HEK293 (cell line): ENCODE results near the gene ANKRD23.

Experiments
- CTCF ChIA-PET: fragments of 350-600 bp; formaldehyde crosslinking; extraction: SDS; loops from one replicate; lab custom pipeline; 2021; ENCODE audit warnings: antibody characterized with exemption; lab: Yijun Ruan, JAX
- POLR2A ChIA-PET: fragments of 300-600 bp; formaldehyde crosslinking; extraction: SDS; loops from one replicate; lab custom pipeline; 2020; ENCODE audit warnings: antibody characterized with exemption, inconsistent platforms; lab: Yijun Ruan, JAX
- H3K27ac ChIP-seq: fragments of 200-500 bp; sonication (Bioruptor generic); 2 replicates; pipeline ENCODE4 v1.5.1; 2014; ENCODE audit warnings: low read depth, low read length, control low read depth, inconsistent platforms; ENCODE audit errors: extremely low read depth
- H3K36me3 ChIP-seq, 2 experiments: fragments of 200-500 bp in 1 of 2; sonication (Bioruptor generic) in 1 of 2; 1 replicate in 1 of 2; 2 replicates in 1 of 2; pipeline ENCODE4 v1.5.1; 2014 to 2017; ENCODE audit warnings: inconsistent platforms in 2 of 2, low read length in 2 of 2; ENCODE audit not compliant: control insufficient read depth in 2 of 2, insufficient read depth in 1 of 2
- H3K4me1 ChIP-seq: fragments of 200-500 bp; sonication (Bioruptor generic); 2 replicates; pipeline ENCODE4 v1.5.1; 2014; ENCODE audit warnings: mild to moderate bottlenecking, low read length, inconsistent platforms; ENCODE audit not compliant: control insufficient read depth, insufficient read depth
- H3K4me3 ChIP-seq: 2 replicates; pipeline ENCODE4 v1.5.1; 2011; ENCODE audit warnings: low read depth, mild to moderate bottlenecking, control low read depth, low read length, moderate library complexity
- H3K9me3 ChIP-seq: fragments of 200-500 bp; sonication (Bioruptor generic); 2 replicates; pipeline ENCODE4 v1.5.1; 2014; ENCODE audit warnings: low read depth, low read length, inconsistent platforms; ENCODE audit not compliant: control insufficient read depth, insufficient read depth
- IKZF3 ChIP-seq: fragments of 450-650 bp; IDR thresholded peaks from 2 replicates; pipeline ENCODE4 v1.5.0; 2018; ENCODE audit warnings: missing biosample characterization, mild to moderate bottlenecking, missing genetic modification characterization, moderate library complexity
- KLF1 ChIP-seq: fragments of 450-650 bp; formaldehyde crosslinking; IDR thresholded peaks from 2 replicates; pipeline ENCODE4 v1.5.1; 2016; ENCODE audit warnings: missing biosample characterization, missing genetic modification characterization
- SETDB1 ChIP-seq: IDR thresholded peaks from one replicate; pipeline ENCODE4 v1.6.1; 2017; ENCODE audit warnings: mild to moderate bottlenecking, low read length, moderate library complexity, mixed read lengths; ENCODE audit not compliant: insufficient read length
- SP2 ChIP-seq: fragments of 450-650 bp; formaldehyde crosslinking; IDR thresholded peaks from 2 replicates; pipeline ENCODE4 v1.5.1; 2016; ENCODE audit warnings: missing biosample characterization, missing genetic modification characterization
- SP3 ChIP-seq: fragments of 450-650 bp; formaldehyde crosslinking; IDR thresholded peaks from 2 replicates; pipeline ENCODE4 v1.5.1; 2016; ENCODE audit warnings: missing biosample characterization, missing genetic modification characterization
- WT1 ChIP-seq: fragments of 450-650 bp; formaldehyde crosslinking; IDR thresholded peaks from 2 replicates; pipeline ENCODE4 v1.5.1; 2016; ENCODE audit warnings: missing biosample characterization, missing genetic modification characterization
- ZBTB8A ChIP-seq: fragments of 450-650 bp; formaldehyde crosslinking; IDR thresholded peaks from 2 replicates; pipeline ENCODE4 v1.5.1; 2016; ENCODE audit warnings: missing biosample characterization, missing genetic modification characterization
- ZEB2 ChIP-seq: fragments of 450-650 bp; formaldehyde crosslinking; IDR thresholded peaks from 2 replicates; pipeline ENCODE4 v1.5.1; 2016; ENCODE audit warnings: missing biosample characterization, missing genetic modification characterization
- ZFP37 ChIP-seq: fragments of 450-650 bp; formaldehyde crosslinking; IDR thresholded peaks from 2 replicates; pipeline ENCODE4 v1.5.1; 2016; ENCODE audit warnings: missing biosample characterization, missing genetic modification characterization
- ZFP69B ChIP-seq: fragments of 450-650 bp; formaldehyde crosslinking; IDR thresholded peaks from 2 replicates; pipeline ENCODE4 v1.5.1; 2016; ENCODE audit warnings: missing biosample characterization, missing genetic modification characterization
- ZIC2 ChIP-seq: fragments of 450-650 bp; formaldehyde crosslinking; IDR thresholded peaks from 2 replicates; pipeline ENCODE4 v1.5.1; 2016; ENCODE audit warnings: missing biosample characterization, missing genetic modification characterization
- ZNF169 ChIP-seq: fragments of 450-650 bp; formaldehyde crosslinking; IDR thresholded peaks from 2 replicates; pipeline ENCODE4 v1.5.1; 2016; ENCODE audit warnings: missing biosample characterization, missing genetic modification characterization
- ZNF221 ChIP-seq: fragments of 450-650 bp; formaldehyde crosslinking; IDR thresholded peaks from 2 replicates; pipeline ENCODE4 v1.5.1; 2017; ENCODE audit warnings: missing biosample characterization, missing genetic modification characterization, borderline replicate concordance
- ZNF223 ChIP-seq: fragments of 450-650 bp; formaldehyde crosslinking; IDR thresholded peaks from 2 replicates; pipeline ENCODE4 v1.5.1; 2016; ENCODE audit warnings: missing biosample characterization, missing genetic modification characterization
- ZNF266 ChIP-seq: fragments of 450-650 bp; formaldehyde crosslinking; IDR thresholded peaks from 2 replicates; pipeline ENCODE4 v1.5.1; 2016; ENCODE audit warnings: missing biosample characterization, missing genetic modification characterization, low read depth
- ZNF391 ChIP-seq: fragments of 450-650 bp; formaldehyde crosslinking; IDR thresholded peaks from 2 replicates; pipeline ENCODE4 v1.5.1; 2016; ENCODE audit warnings: low read depth, missing biosample characterization, missing genetic modification characterization, borderline replicate concordance
- ZNF394 ChIP-seq: fragments of 450-650 bp; formaldehyde crosslinking; IDR thresholded peaks from 2 replicates; pipeline ENCODE4 v1.5.1; 2016; ENCODE audit warnings: missing biosample characterization, missing genetic modification characterization, mild to moderate bottlenecking, moderate library complexity, borderline replicate concordance
- ZNF501 ChIP-seq: fragments of 450-650 bp; formaldehyde crosslinking; IDR thresholded peaks from 2 replicates; pipeline ENCODE4 v1.5.1; 2016; ENCODE audit warnings: missing biosample characterization, missing genetic modification characterization
- ZNF548 ChIP-seq: fragments of 450-650 bp; formaldehyde crosslinking; IDR thresholded peaks from 2 replicates; pipeline ENCODE4 v1.5.1; 2016; ENCODE audit warnings: missing biosample characterization, missing genetic modification characterization
- ZNF792 ChIP-seq: fragments of 450-650 bp; formaldehyde crosslinking; IDR thresholded peaks from 2 replicates; pipeline ENCODE4 v1.5.1; 2016; ENCODE audit warnings: missing biosample characterization, missing genetic modification characterization
- ZNF830 ChIP-seq: fragments of 450-650 bp; IDR thresholded peaks from 2 replicates; pipeline ENCODE4 v1.5.0; 2018; ENCODE audit warnings: missing biosample characterization, missing genetic modification characterization, low read depth, mild to moderate bottlenecking, moderate library complexity
- ZXDB ChIP-seq: fragments of 450-650 bp; formaldehyde crosslinking; IDR thresholded peaks from 2 replicates; pipeline ENCODE4 v1.5.1; 2016; ENCODE audit warnings: missing biosample characterization, missing genetic modification characterization
- TF ChIP-seq, protein P1 (sequence below): fragments of 450-650 bp; formaldehyde crosslinking; IDR thresholded peaks from 2 replicates; pipeline ENCODE4; 2016; ENCODE audit warnings: missing biosample characterization, missing genetic modification characterization
- TF ChIP-seq, protein P2 (sequence below): IDR thresholded peaks from 2 replicates; pipeline ENCODE4 v1.6.1; 2011; ENCODE audit warnings: mild to moderate bottlenecking, low read depth, low read length, borderline replicate concordance
- TF ChIP-seq, protein P3 (sequence below): fragments of 450-650 bp; IDR thresholded peaks from 2 replicates; pipeline ENCODE4 v1.5.1; 2018; ENCODE audit warnings: missing biosample characterization, mild to moderate bottlenecking, missing genetic modification characterization
- TF ChIP-seq, protein P4 (sequence below): fragments of 450-650 bp; formaldehyde crosslinking; IDR thresholded peaks from 2 replicates; pipeline ENCODE4 v1.5.1; 2016; ENCODE audit warnings: missing biosample characterization, missing genetic modification characterization
- TF ChIP-seq, protein P5 (sequence below): fragments of 450-650 bp; formaldehyde crosslinking; IDR thresholded peaks from 2 replicates; pipeline ENCODE4 v1.5.1; 2016; ENCODE audit warnings: missing biosample characterization, missing genetic modification characterization
- TF ChIP-seq, protein P6 (sequence below): fragments of 450-650 bp; formaldehyde crosslinking; IDR thresholded peaks from 2 replicates; pipeline ENCODE4 v1.5.1; 2016; ENCODE audit warnings: missing biosample characterization, missing genetic modification characterization
- TF ChIP-seq, protein P7 (sequence below): fragments of 450-650 bp; formaldehyde crosslinking; IDR thresholded peaks from 2 replicates; pipeline ENCODE4 v1.5.1; 2016; ENCODE audit warnings: missing biosample characterization, missing genetic modification characterization

The ANKRD23 gene

DNA sequence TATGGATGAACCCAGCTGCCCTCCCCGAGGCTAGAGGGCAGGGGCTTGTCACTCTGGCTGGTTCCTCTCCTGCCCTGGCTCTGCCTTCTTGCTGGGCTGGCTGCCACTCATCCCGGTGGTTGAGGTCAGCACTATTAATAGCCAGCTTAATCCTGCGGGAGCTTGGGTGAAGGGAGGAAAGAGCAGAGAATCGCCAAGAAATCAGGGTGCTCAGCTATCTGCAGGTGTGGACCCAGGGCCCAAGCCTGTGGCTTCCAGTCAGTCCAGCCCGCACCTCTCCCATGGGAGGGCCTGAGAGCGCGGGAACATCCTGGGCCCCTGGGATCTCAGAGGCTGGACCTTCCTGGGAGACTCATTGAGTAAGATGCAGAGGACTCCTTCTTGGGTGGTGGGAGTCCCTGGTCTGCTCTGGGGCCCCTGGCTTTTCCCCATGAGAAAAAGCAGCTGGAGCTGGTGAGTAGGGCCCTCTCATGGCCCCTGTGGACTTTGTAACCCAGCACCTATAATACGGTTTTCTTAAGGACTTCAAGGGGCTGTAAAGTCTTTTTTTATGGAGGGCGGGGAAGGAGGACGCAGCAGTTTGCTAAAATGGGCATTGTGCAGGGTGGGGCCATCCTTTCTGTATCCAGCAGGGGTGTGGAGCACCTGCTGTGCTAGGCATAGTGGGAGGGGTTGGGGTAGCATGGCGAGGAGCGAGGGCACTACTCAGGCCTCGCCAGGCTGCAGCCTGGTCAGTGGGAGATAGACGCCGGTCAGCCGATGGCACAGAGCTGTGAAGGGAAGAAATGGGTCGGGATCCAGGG is 55.2 kb downstream of the ANKRD23 start:
- H3K9me3 ChIP-seq: no peaks in the 10 kb centered on the region
- no peaks in the 10 kb centered on the region; a peak in 1 of 3 replicates for H3K36me3 ChIP-seq
- H3K4me1 ChIP-seq: peaks cover 14% of the 10 kb centered on the region
- ChIA-PET POLR2A (no interaction called here), CTCF (interaction anchor here (0.5 to 2.7 kb wide), 6 partner anchors 9 to 481 kb away, joined by 3 to 11 read pairs (median 4); partner anchors contain the start of gene CNNM4)
- no peak overlapping the region for H3K4me3 ChIP-seq
- peak overlapping the region; percentile 28; the same call in 1 of the 2 replicates for H3K27ac ChIP-seq
- TF ChIP-seq ZFP69B (tag by site-specific recombination) (peak; percentile 99), ZNF391 (tag by site-specific recombination) (no peak), ZIC2 (tag by site-specific recombination) (peak; percentile 70), ZFP37 (tag by site-specific recombination) (no peak), ZNF169 (tag by site-specific recombination) (no peak), ZNF221 (tag by site-specific recombination) (no peak), ZNF501 (no peak), ZNF830 (tag by site-specific recombination) (no peak), WT1 (tag by site-specific recombination) (no peak), ZEB2 (tag by site-specific recombination) (no peak), SP2 (tag by site-specific recombination) (peak; percentile 35), SETDB1 (no peak), ZNF548 (tag by site-specific recombination) (no peak), KLF1 (tag by site-specific recombination) (peak; percentile 97), ZNF266 (no peak), ZNF394 (tag by site-specific recombination) (peak; percentile 22; the same call in 1 of the 2 replicates), ZBTB8A (tag by site-specific recombination) (0 out of 2 replicates have a peak, but pooled peaks have one; percentile 19), ZNF792 (no peak), IKZF3 (tag by site-specific recombination) (peak; percentile 63), ZXDB (tag by site-specific recombination) (peak; percentile 14; the same call in 1 of the 2 replicates), SP3 (tag by site-specific recombination) (no peak), ZNF223 (no peak)
- TF ChIP-seq, protein P1, sequence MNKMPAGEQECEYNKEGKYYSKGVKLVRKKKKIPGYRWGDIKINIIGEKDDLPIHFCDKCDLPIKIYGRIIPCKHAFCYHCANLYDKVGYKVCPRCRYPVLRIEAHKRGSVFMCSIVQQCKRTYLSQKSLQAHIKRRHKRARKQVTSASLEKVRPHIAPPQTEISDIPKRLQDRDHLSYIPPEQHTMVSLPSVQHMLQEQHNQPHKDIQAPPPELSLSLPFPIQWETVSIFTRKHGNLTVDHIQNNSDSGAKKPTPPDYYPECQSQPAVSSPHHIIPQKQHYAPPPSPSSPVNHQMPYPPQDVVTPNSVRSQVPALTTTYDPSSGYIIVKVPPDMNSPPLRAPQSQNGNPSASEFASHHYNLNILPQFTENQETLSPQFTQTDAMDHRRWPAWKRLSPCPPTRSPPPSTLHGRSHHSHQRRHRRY: no peak
- TF ChIP-seq, protein P2, sequence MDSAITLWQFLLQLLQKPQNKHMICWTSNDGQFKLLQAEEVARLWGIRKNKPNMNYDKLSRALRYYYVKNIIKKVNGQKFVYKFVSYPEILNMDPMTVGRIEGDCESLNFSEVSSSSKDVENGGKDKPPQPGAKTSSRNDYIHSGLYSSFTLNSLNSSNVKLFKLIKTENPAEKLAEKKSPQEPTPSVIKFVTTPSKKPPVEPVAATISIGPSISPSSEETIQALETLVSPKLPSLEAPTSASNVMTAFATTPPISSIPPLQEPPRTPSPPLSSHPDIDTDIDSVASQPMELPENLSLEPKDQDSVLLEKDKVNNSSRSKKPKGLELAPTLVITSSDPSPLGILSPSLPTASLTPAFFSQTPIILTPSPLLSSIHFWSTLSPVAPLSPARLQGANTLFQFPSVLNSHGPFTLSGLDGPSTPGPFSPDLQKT: no peak
- TF ChIP-seq, protein P3, sequence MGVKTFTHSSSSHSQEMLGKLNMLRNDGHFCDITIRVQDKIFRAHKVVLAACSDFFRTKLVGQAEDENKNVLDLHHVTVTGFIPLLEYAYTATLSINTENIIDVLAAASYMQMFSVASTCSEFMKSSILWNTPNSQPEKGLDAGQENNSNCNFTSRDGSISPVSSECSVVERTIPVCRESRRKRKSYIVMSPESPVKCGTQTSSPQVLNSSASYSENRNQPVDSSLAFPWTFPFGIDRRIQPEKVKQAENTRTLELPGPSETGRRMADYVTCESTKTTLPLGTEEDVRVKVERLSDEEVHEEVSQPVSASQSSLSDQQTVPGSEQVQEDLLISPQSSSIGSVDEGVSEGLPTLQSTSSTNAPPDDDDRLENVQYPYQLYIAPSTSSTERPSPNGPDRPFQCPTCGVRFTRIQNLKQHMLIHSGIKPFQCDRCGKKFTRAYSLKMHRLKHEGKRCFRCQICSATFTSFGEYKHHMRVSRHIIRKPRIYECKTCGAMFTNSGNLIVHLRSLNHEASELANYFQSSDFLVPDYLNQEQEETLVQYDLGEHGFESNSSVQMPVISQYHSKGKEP: no peak
- TF ChIP-seq, protein P4, sequence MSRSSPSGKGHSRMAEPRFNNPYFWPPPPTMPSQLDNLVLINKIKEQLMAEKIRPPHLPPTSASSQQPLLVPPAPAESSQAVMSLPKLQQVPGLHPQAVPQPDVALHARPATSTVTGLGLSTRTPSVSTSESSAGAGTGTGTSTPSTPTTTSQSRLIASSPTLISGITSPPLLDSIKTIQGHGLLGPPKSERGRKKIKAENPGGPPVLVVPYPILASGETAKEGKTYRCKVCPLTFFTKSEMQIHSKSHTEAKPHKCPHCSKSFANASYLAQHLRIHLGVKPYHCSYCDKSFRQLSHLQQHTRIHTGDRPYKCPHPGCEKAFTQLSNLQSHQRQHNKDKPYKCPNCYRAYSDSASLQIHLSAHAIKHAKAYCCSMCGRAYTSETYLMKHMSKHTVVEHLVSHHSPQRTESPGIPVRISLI: no peak
- TF ChIP-seq, protein P5, sequence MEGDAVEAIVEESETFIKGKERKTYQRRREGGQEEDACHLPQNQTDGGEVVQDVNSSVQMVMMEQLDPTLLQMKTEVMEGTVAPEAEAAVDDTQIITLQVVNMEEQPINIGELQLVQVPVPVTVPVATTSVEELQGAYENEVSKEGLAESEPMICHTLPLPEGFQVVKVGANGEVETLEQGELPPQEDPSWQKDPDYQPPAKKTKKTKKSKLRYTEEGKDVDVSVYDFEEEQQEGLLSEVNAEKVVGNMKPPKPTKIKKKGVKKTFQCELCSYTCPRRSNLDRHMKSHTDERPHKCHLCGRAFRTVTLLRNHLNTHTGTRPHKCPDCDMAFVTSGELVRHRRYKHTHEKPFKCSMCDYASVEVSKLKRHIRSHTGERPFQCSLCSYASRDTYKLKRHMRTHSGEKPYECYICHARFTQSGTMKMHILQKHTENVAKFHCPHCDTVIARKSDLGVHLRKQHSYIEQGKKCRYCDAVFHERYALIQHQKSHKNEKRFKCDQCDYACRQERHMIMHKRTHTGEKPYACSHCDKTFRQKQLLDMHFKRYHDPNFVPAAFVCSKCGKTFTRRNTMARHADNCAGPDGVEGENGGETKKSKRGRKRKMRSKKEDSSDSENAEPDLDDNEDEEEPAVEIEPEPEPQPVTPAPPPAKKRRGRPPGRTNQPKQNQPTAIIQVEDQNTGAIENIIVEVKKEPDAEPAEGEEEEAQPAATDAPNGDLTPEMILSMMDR (tag by site-specific recombination): 0 out of 2 replicates have a peak, but pooled peaks have one; percentile 12
- TF ChIP-seq, protein P6, sequence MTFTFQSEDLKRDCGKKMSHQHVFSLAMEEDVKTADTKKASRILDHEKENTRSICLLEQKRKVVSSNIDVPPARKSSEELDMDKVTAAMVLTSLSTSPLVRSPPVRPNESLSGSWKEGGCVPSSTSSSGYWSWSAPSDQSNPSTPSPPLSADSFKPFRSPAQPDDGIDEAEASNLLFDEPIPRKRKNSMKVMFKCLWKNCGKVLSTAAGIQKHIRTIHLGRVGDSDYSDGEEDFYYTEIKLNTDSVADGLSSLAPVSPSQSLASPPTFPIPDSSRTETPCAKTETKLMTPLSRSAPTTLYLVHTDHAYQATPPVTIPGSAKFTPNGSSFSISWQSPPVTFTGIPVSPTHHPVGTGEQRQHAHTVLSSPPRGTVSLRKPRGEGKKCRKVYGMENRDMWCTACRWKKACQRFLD (tag by site-specific recombination): no peak
- TF ChIP-seq, protein P7, sequence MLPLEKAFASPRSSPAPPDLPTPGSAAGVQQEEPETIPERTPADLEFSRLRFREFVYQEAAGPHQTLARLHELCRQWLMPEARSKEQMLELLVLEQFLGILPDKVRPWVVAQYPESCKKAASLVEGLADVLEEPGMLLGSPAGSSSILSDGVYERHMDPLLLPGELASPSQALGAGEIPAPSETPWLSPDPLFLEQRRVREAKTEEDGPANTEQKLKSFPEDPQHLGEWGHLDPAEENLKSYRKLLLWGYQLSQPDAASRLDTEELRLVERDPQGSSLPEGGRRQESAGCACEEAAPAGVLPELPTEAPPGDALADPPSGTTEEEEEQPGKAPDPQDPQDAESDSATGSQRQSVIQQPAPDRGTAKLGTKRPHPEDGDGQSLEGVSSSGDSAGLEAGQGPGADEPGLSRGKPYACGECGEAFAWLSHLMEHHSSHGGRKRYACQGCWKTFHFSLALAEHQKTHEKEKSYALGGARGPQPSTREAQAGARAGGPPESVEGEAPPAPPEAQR (tag by site-specific recombination): no peak
